Adrenal gland (tissue), 5 donors: ENCODE data around the gene FYB1.

Experiments used
- POLR2A ChIP-seq, 2 donors: fragments of 450-650 bp; IDR thresholded peaks; one replicate each; pipeline ENCODE4 v1.6.1; 2017; ENCODE audit warnings: antibody characterized with exemption in 2 of 2, mild to moderate bottlenecking in 2 of 2, moderate library complexity in 1 of 2
- TF ChIP-seq, protein P1 (sequence below), 6 experiments: fragments of 450-650 bp in 4 of 6; fragments of 200-600 bp in 2 of 6; sonication (generic) in 1 of 6; IDR thresholded peaks; 1 replicate in 5 of 6; 2 replicates in 1 of 6; pipeline versions ENCODE4 v1.5.1 to v1.8.0; 2016 to 2021; ENCODE audit warnings: antibody characterized with exemption in 6 of 6, mild to moderate bottlenecking in 2 of 6, moderate library complexity in 1 of 6
- donor health status: DM: no; HTN: no; CAD: no.

DNA sequence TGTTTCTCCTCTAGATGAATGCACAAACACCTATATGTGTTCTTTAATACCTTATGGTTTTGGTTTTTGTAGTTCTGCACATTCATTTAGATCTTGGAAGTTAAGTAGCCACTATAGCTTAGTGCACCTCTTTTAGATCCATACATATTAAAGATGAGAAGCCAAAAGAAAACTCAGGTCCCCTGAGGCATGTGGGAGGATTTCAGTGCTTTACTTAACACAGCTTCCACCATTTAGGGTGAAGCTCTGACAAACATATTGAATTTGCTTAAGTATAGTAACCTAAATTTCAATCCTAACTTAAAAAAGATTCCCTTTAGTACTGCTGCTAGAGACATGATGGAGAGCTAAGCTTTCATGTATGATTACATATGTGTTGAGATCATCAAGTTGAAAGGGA, 119.5 kb downstream of the FYB1 start:
- TF ChIP-seq, protein P1, sequence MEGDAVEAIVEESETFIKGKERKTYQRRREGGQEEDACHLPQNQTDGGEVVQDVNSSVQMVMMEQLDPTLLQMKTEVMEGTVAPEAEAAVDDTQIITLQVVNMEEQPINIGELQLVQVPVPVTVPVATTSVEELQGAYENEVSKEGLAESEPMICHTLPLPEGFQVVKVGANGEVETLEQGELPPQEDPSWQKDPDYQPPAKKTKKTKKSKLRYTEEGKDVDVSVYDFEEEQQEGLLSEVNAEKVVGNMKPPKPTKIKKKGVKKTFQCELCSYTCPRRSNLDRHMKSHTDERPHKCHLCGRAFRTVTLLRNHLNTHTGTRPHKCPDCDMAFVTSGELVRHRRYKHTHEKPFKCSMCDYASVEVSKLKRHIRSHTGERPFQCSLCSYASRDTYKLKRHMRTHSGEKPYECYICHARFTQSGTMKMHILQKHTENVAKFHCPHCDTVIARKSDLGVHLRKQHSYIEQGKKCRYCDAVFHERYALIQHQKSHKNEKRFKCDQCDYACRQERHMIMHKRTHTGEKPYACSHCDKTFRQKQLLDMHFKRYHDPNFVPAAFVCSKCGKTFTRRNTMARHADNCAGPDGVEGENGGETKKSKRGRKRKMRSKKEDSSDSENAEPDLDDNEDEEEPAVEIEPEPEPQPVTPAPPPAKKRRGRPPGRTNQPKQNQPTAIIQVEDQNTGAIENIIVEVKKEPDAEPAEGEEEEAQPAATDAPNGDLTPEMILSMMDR (IDR thresholded peaks at IDR 0.05): no peak
- no peak for TF ChIP-seq POLR2A (IDR thresholded peaks at IDR 0.05)
